ENCODE measurements around the gene GMCL2.

DNA sequence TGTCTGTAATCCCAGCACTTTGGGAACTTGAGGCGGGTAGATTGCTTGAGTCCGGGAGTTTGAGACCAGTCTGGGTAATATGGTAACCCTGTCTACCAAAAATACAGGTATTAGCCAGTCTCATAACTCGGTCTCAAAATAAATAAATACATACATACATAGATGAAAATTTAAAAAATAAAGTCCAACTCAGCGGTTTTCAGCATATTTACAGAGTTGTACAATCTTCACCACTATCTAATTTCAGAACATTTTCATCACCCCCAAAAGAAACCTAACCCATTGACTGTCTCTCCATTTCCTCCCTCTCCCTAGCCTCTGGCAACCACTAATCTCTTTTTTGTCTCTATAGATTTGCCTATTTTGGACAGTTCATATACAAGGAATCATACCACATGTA, 45.6 kb downstream of the GMCL2 start:
- TF ChIP-seq, protein P1, sequence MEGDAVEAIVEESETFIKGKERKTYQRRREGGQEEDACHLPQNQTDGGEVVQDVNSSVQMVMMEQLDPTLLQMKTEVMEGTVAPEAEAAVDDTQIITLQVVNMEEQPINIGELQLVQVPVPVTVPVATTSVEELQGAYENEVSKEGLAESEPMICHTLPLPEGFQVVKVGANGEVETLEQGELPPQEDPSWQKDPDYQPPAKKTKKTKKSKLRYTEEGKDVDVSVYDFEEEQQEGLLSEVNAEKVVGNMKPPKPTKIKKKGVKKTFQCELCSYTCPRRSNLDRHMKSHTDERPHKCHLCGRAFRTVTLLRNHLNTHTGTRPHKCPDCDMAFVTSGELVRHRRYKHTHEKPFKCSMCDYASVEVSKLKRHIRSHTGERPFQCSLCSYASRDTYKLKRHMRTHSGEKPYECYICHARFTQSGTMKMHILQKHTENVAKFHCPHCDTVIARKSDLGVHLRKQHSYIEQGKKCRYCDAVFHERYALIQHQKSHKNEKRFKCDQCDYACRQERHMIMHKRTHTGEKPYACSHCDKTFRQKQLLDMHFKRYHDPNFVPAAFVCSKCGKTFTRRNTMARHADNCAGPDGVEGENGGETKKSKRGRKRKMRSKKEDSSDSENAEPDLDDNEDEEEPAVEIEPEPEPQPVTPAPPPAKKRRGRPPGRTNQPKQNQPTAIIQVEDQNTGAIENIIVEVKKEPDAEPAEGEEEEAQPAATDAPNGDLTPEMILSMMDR (conservative IDR thresholded peaks at IDR 0.05 in 1 of 2, IDR thresholded peaks at IDR 0.05 in 1 of 2; ENCODE audit: extremely low read depth in 1 of 2, insufficient read depth in 1 of 2, low read depth in 1 of 2, low read length in 2 of 2) = no peak
- TF ChIP-seq EZH2 (IDR thresholded peaks at IDR 0.05; ENCODE audit: borderline replicate concordance, low read length) = no peak

All from mammary epithelial cell (primary cell).